Measurements from ENCODE around the gene MED13L. TPM values are rescaled to one million over a fixed set of nuclear protein-coding genes. Genes with fewer than 3 reads are reported as not detected.

MED13L gene
- total RNA-seq, 2 experiments from 2014 or later = 40.5 to 41.1 TPM

DNA sequence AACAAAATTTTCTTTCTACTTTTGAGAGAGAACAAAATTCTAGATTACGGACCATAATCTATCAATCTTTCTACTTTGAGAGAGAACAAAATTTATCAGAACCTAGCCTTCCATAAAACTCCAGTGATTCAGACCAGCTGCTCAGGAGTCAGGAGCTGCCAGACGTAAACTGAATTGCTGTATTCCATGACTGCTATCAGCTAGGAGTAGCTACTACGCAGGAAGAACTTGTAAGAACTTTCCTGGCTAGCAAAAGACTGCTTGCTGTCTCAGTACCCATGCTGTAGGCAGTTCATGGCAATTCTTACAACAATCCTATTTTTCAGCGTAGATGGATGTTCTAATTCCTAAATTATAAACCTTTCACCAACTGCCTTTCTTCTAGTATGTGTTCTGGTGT, 73.3 kb downstream of the MED13L start:
- H3K36me3 Mint-ChIP-seq = peaks cover 21% of the 10 kb centered on the region
- H3K4me3 Mint-ChIP-seq = no peak overlapping the region
- H3K4me1 Mint-ChIP-seq = peaks cover 50% of the 10 kb centered on the region
- no peaks in the 10 kb centered on the region for H3K9me3 Mint-ChIP-seq
- DNase-seq = no peak
- H3K27ac Mint-ChIP-seq = peak overlapping the region; percentile 23
- no peaks in the 10 kb centered on the region for H3K27me3 Mint-ChIP-seq

GRCh38 chr12:116202940-116203339, 74.6 kb downstream of the MED13L start:
- H3K4me3 Mint-ChIP-seq = no peak overlapping the region
- H3K27ac Mint-ChIP-seq = no peak overlapping the region
- no peaks in the 10 kb centered on the region for H3K9me3 Mint-ChIP-seq
- no peak for DNase-seq
- peaks cover 23% of the 10 kb centered on the region for H3K36me3 Mint-ChIP-seq
- peaks cover 55% of the 10 kb centered on the region for H3K4me1 Mint-ChIP-seq
- no peaks in the 10 kb centered on the region for H3K27me3 Mint-ChIP-seq

- DNase-seq = no peak
- no peak overlapping the region for H3K4me3 Mint-ChIP-seq
- H3K4me1 Mint-ChIP-seq = peaks cover 53% of the 10 kb centered on the region
- no peaks in the 10 kb centered on the region for H3K9me3 Mint-ChIP-seq
- no peaks in the 10 kb centered on the region for H3K27me3 Mint-ChIP-seq
- no peak overlapping the region for H3K27ac Mint-ChIP-seq
- peaks cover 23% of the 10 kb centered on the region for H3K36me3 Mint-ChIP-seq
These were observed 75.1 kb downstream of the MED13L start for GRCh38 chr12:116202433-116202832.

- Mint-ChIP-seq H3K27ac (no peak overlapping the region), H3K36me3 (peaks cover 19% of the 10 kb centered on the region), H3K27me3 (no peaks in the 10 kb centered on the region), H3K4me3 (no peak overlapping the region), H3K4me1 (peaks cover 53% of the 10 kb centered on the region), H3K9me3 (no peaks in the 10 kb centered on the region)
- DNase-seq = no peak
These were observed 75.6 kb downstream of the MED13L start for GRCh38 chr12:116201908-116202307.

GRCh38 chr12:116201359-116201758, 76.1 kb downstream of the MED13L start:
- Mint-ChIP-seq H3K36me3 (peaks cover 19% of the 10 kb centered on the region), H3K4me3 (no peak overlapping the region), H3K27me3 (no peaks in the 10 kb centered on the region), H3K27ac (no peak overlapping the region), H3K9me3 (no peaks in the 10 kb centered on the region), H3K4me1 (peaks cover 48% of the 10 kb centered on the region)
- DNase-seq = no peak

GRCh38 chr12:116200812-116201211, 76.7 kb downstream of the MED13L start:
- Mint-ChIP-seq H3K27ac (no peak overlapping the region), H3K4me3 (no peak overlapping the region), H3K4me1 (peaks cover 47% of the 10 kb centered on the region), H3K27me3 (no peaks in the 10 kb centered on the region), H3K36me3 (peaks cover 19% of the 10 kb centered on the region), H3K9me3 (no peaks in the 10 kb centered on the region)
- DNase-seq = no peak

DNA sequence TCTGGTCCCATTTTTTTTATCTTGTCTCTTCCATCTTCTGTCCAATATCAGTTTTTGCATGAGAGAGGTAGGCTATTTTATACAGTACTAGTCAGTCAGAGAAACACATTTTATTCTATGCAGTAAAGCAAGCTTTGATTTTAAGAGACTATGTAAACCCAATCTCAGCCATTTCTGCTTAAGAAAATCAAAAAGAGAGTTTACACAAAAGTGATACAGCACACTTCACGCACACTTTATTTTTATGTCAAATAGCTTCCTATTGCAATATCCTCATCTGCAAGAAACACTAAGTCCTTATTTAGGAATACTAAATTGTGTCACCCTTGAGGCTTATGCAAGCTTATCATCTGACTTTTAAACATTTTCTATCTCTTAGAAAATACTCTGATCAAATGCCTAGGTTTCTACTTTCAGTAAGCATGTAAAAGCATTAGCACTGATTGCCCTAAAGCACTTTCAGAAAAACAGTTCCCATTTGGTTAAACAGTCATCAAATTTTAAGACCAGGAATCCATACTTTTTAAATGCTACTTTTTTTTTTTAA, 78.3 kb downstream of the MED13L start:
- Mint-ChIP-seq H3K4me3 (no peak overlapping the region), H3K9me3 (no peaks in the 10 kb centered on the region), H3K4me1 (peaks cover 51% of the 10 kb centered on the region), H3K27ac (no peak overlapping the region), H3K36me3 (peaks cover 10% of the 10 kb centered on the region), H3K27me3 (no peaks in the 10 kb centered on the region)
- no peak for DNase-seq

DNA sequence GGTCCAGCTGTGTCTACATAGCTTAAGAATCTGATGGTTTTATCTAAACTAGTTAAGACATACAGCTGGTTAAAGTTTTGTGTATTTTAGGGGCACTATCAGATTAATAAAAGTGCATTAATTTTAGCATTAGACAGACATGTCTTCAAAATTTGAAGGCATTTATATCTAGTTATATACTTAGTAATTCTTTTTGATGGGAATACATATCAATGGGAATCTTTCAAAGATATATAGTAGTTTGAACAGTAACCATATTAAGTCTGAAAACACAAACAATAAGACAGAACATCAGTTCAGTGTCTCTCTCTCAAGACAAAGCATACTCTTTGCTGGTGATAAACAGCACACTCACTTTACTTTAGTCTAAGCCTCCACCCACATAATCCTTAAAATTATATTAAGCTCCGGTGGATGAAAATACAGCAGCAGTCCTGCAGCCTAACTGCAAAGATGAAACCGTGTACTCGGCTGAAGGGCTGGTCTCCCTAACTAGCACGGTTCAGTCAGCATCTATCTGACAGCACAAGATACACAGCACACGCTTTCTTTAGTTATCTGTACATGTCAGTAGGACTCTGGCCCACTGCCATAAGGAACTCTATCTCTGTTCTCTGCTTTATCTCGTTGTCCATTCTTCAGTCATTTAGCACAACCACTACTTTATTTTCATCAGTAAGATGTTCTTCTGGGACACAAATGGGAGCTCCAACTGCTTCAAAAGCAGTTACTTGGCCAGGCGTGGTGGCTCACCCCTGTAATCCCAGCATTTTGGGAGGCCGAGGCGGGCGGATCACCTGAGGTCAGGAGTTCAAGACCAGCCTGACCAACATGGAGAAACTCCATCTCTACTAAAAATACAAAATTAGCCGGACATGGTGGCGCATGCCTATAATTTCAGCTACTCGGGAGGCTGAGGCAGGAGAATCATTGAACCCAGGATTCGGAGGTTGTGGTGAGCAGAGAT, 80.5 kb downstream of the MED13L start:
- H3K27ac Mint-ChIP-seq = no peak overlapping the region
- peaks cover 2% of the 10 kb centered on the region for H3K36me3 Mint-ChIP-seq
- no peaks in the 10 kb centered on the region for H3K9me3 Mint-ChIP-seq
- no peaks in the 10 kb centered on the region for H3K27me3 Mint-ChIP-seq
- no peak for DNase-seq
- H3K4me3 Mint-ChIP-seq = no peak overlapping the region
- peaks cover 55% of the 10 kb centered on the region for H3K4me1 Mint-ChIP-seq

- Mint-ChIP-seq H3K27me3 (no peaks in the 10 kb centered on the region), H3K27ac (no peak overlapping the region), H3K36me3 (peaks cover 2% of the 10 kb centered on the region), H3K9me3 (no peaks in the 10 kb centered on the region), H3K4me3 (no peak overlapping the region), H3K4me1 (peaks cover 53% of the 10 kb centered on the region)
- DNase-seq = no peak
These were observed 81.3 kb downstream of the MED13L start for GRCh38 chr12:116196226-116196625.

- Mint-ChIP-seq H3K4me1 (peaks cover 53% of the 10 kb centered on the region), H3K27ac (peak overlapping the region; percentile 80), H3K36me3 (peaks cover 3% of the 10 kb centered on the region), H3K4me3 (peak overlapping the region; percentile 52), H3K9me3 (no peaks in the 10 kb centered on the region), H3K27me3 (no peaks in the 10 kb centered on the region)
- peak; percentile 75 for DNase-seq
These were observed 82.5 kb downstream of the MED13L start for GRCh38 chr12:116194935-116195431.

DNA sequence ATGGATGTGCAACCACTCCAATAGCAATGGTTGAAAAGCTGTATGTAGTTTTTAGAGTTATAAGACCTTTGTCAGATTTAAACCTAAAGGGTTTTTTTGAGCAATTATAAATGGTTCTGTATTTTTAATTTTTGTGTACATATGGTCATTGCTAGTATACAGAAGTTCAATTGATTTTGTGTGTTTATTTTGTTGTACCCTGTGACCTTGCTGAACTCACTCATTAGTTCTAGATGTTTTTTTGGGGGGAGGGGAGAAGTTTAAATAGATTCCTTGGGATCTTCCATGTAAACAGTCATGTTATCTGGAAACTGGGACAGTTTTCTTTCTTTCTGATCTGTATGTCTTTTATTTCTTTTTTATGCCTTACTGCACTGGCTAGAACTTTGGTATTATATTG, 87.8 kb downstream of the MED13L start:
- no peak for DNase-seq
- Mint-ChIP-seq H3K4me3 (no peak overlapping the region), H3K9me3 (no peaks in the 10 kb centered on the region), H3K4me1 (peaks cover 63% of the 10 kb centered on the region), H3K27me3 (no peaks in the 10 kb centered on the region), H3K27ac (no peak overlapping the region), H3K36me3 (peaks cover 11% of the 10 kb centered on the region)

- no peak for DNase-seq
- Mint-ChIP-seq H3K9me3 (no peaks in the 10 kb centered on the region), H3K36me3 (peaks cover 11% of the 10 kb centered on the region), H3K4me1 (peaks cover 68% of the 10 kb centered on the region), H3K27me3 (no peaks in the 10 kb centered on the region), H3K27ac (no peak overlapping the region), H3K4me3 (no peak overlapping the region)
These were observed 88.9 kb downstream of the MED13L start for GRCh38 chr12:116188581-116188980.

DNA sequence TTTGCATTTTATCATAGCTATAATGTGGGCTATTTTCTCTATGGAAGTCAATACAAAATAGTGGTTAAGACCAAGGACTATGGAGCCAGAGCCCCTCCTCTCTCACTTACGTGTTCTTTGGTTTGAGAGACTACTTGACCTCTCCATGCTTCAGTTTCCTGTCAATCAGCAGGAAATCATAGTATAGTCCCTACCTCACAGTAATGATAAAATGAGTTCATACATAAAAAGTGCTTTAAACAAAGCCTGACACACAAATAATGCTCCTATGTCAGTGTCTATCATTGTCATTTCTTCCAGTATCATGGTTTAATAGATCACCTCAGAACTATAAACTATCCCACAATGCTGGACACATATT, 90.4 kb downstream of the MED13L start:
- peaks cover 72% of the 10 kb centered on the region for H3K4me1 Mint-ChIP-seq
- peak overlapping the region; percentile 5 for H3K4me3 Mint-ChIP-seq
- H3K27me3 Mint-ChIP-seq = no peaks in the 10 kb centered on the region
- DNase-seq = no peak
- H3K36me3 Mint-ChIP-seq = peaks cover 11% of the 10 kb centered on the region
- H3K9me3 Mint-ChIP-seq = no peaks in the 10 kb centered on the region
- no peak overlapping the region for H3K27ac Mint-ChIP-seq

DNA sequence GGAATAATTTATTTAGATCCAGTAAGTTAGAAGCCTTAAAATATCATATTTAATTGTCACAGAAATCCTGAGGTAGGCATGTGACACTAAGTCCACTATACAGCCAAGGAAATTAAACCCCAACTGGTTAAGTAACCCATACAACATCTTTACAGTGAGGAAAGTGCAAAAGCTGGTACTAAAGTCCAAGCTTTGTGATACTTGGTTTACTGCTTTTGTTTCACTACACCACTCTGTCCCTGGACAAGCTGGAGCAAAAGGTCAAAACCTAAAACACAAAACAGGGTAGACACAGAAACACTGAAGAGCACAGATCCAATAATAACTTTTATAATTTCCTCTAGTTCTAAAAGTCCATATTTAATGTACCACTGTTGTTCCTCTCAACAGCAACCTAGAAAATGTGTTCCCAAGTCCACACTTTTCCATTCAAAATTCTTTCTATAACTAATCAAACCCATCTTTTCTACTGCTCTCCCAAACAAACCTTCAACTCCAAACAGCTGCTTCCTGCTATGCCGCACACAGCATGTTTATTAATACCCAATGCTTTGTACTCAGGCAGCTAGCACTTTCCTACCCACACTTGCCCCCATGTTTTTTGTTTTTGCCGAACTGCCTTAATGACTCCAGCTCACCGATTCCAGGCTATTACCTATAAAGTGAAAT, 90.9 kb downstream of the MED13L start:
- no peaks in the 10 kb centered on the region for H3K9me3 Mint-ChIP-seq
- no peak for DNase-seq
- no peaks in the 10 kb centered on the region for H3K27me3 Mint-ChIP-seq
- no peak overlapping the region for H3K27ac Mint-ChIP-seq
- peaks cover 11% of the 10 kb centered on the region for H3K36me3 Mint-ChIP-seq
- peak overlapping the region; percentile 5 for H3K4me3 Mint-ChIP-seq
- H3K4me1 Mint-ChIP-seq = peaks cover 75% of the 10 kb centered on the region

DNA sequence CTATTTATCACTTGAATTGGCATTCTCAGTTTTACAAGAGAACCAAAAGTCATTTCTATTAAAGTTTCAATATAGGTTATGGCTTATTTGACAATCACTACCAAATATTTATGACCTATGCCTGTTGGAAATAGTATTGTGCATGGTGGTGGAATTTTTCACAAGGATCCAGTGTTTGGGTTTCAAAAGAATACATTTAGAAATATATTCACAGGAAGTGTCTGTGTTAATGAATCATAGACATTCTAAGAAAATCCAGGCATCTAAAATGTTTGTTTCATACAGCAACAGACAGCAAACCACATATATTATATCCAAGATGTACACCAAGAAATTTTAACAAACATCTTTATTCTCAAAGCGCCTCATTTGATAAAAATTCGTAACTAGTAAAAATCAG, 92.7 kb downstream of the MED13L start:
- Mint-ChIP-seq H3K4me3 (no peak overlapping the region), H3K27ac (no peak overlapping the region), H3K36me3 (peaks cover 8% of the 10 kb centered on the region)

More for the DNA sequence above, 92.7 kb downstream of the MED13L start:
- Mint-ChIP-seq H3K27me3 (no peaks in the 10 kb centered on the region), H3K4me1 (peaks cover 70% of the 10 kb centered on the region), H3K9me3 (no peaks in the 10 kb centered on the region)
- DNase-seq = no peak
